ENCODE results near the gene PPEF1.

- TF ChIP-seq CTCF (IDR thresholded peaks at IDR 0.05; ENCODE audit: low read depth, low read length, poor library complexity, severe bottlenecking) (no peak), EZH2phosphoT487 (IDR thresholded peaks at IDR 0.05; ENCODE audit: borderline replicate concordance, low read length) (no peak)
These were observed 42.5 kb upstream of the PPEF1 start for GRCh38 chrX:18664947-18665346.

Data from DOHH2 (cell line).